GM23338 (cell line): Measurements from ENCODE around the gene PTPRE. TPM values are rescaled to one million over a fixed set of nuclear protein-coding genes. Genes with fewer than 3 reads are reported as not detected.
A peak's percentile ranks its signal among the peaks of the same experiment; 100 is the strongest.

Source experiments
- ATAC-seq: fragments of 200-7000 bp; cut with Tn5 transposase; 3 replicates; pipeline ENCODE4 v1.9.1; 2020
- DNase-seq: peaks from one replicate; pipeline ENCODE4 v3.0.0-alpha.2; 2015; ENCODE audit warnings: low spot score
- H2AFZ ChIP-seq: fragments of 200-600 bp; sonication (generic); 2 replicates; pipeline ENCODE4 v1.8.0; 2016; ENCODE audit warnings: antibody characterized with exemption, mild to moderate bottlenecking, moderate library complexity
- H3F3A ChIP-seq: fragments of 200-600 bp; sonication (generic); replicated peaks from 2 replicates; pipeline ENCODE4 v1.8.0; 2017; ENCODE audit warnings: antibody characterized with exemption, mixed run types, low read depth
- H3K27ac ChIP-seq: fragments of 200-600 bp; sonication (generic); 2 replicates; pipeline ENCODE4 v1.6.1; 2016; ENCODE audit warnings: low read depth
- H3K27me3 ChIP-seq: fragments of 200-600 bp; sonication (generic); 2 replicates; pipeline ENCODE4 v1.8.0; 2016; ENCODE audit warnings: mild to moderate bottlenecking, mixed run types, moderate library complexity; ENCODE audit not compliant: insufficient read depth
- H3K36me3 ChIP-seq: fragments of 200-600 bp; sonication (generic); 2 replicates; pipeline ENCODE4 v1.8.0; 2016; ENCODE audit warnings: mild to moderate bottlenecking; ENCODE audit not compliant: insufficient read depth
- H3K4me1 ChIP-seq: fragments of 200-600 bp; sonication (generic); 2 replicates; pipeline ENCODE4 v1.8.0; 2016; ENCODE audit warnings: mild to moderate bottlenecking, moderate library complexity; ENCODE audit not compliant: insufficient read depth
- H3K4me2 ChIP-seq: fragments of 200-600 bp; sonication (generic); 2 replicates; pipeline ENCODE4 v1.7.1; 2017; ENCODE audit warnings: mixed run types
- H3K4me3 ChIP-seq: fragments of 200-600 bp; sonication (generic); 2 replicates; pipeline ENCODE4 v1.6.1; 2016; ENCODE audit warnings: mixed run types
- H3K79me2 ChIP-seq: fragments of 200-600 bp; sonication (generic); replicated peaks from 2 replicates; pipeline ENCODE4 v1.8.0; 2017; ENCODE audit warnings: mild to moderate bottlenecking; ENCODE audit not compliant: insufficient read depth
- H3K9me2 ChIP-seq: fragments of 200-600 bp; sonication (generic); 2 replicates; pipeline ENCODE4 v1.8.0; 2017; ENCODE audit not compliant: insufficient read depth
- H4K20me1 ChIP-seq: fragments of 200-600 bp; sonication (generic); replicated peaks from 2 replicates; pipeline ENCODE4 v1.8.0; 2017; ENCODE audit warnings: mild to moderate bottlenecking; ENCODE audit not compliant: insufficient read depth
- H3K27ac Mint-ChIP-seq: 2 replicates; pipeline ENCODE4 v1.8.0; 2020; ENCODE audit warnings: inconsistent platforms, mild to moderate bottlenecking, moderate library complexity, mixed read lengths
- H3K27me3 Mint-ChIP-seq: 3 replicates; pipeline ENCODE4 v1.8.0; 2022; ENCODE audit warnings: low read depth, mild to moderate bottlenecking, moderate library complexity, mixed read lengths, inconsistent platforms; ENCODE audit not compliant: insufficient read depth, poor library complexity
- H3K36me3 Mint-ChIP-seq: 3 replicates; pipeline ENCODE4 v1.8.0; 2021; ENCODE audit warnings: low read depth, mild to moderate bottlenecking, inconsistent platforms, moderate library complexity, mixed read lengths
- H3K4me1 Mint-ChIP-seq: 3 replicates; pipeline ENCODE4 v1.8.0; 2020; ENCODE audit warnings: mild to moderate bottlenecking, inconsistent platforms, mixed read lengths
- H3K4me3 Mint-ChIP-seq: 3 replicates; pipeline ENCODE4 v1.8.0; 2021; ENCODE audit warnings: moderate library complexity, mild to moderate bottlenecking, inconsistent platforms, mixed read lengths
- H3K9me3 Mint-ChIP-seq: 3 replicates; pipeline ENCODE4 v1.8.0; 2020; ENCODE audit warnings: moderate library complexity, mild to moderate bottlenecking, inconsistent platforms, mixed read lengths
- CREB1 ChIP-seq: fragments of 250-450 bp; sonication (Bioruptor Pico); IDR thresholded peaks from 2 replicates; pipeline ENCODE4 v1.5.0; 2020; ENCODE audit warnings: low read depth, mild to moderate bottlenecking, moderate library complexity
- CTCF ChIP-seq, 2 experiments: fragments of 200-600 bp in 1 of 2; sonication (generic) in 1 of 2; conservative IDR thresholded peaks; 2 replicates each; pipeline versions ENCODE4 v1.5.1 to v1.6.1; 2016 to 2017; ENCODE audit warnings: antibody characterized with exemption in 2 of 2, low read depth in 2 of 2, mild to moderate bottlenecking in 2 of 2, moderate library complexity in 1 of 2
- ETS1 ChIP-seq: IDR thresholded peaks from 2 replicates; pipeline ENCODE4 v1.6.1; 2016; ENCODE audit warnings: antibody characterized with exemption
- EZH2 ChIP-seq: fragments of 200-600 bp; sonication (generic); IDR thresholded peaks from one replicate; pipeline ENCODE4 v1.8.0; 2017; ENCODE audit warnings: antibody characterized with exemption, mild to moderate bottlenecking, low read depth; ENCODE audit not compliant: unreplicated experiment
- EZH2phosphoT487 ChIP-seq: fragments of 200-600 bp; sonication (generic); IDR thresholded peaks from one replicate; pipeline ENCODE4 v1.8.1; 2018; ENCODE audit warnings: antibody characterized with exemption; ENCODE audit not compliant: unreplicated experiment
- JUNB ChIP-seq: IDR thresholded peaks from one replicate; pipeline ENCODE4 v1.6.1; 2016; ENCODE audit warnings: antibody characterized with exemption; ENCODE audit not compliant: unreplicated experiment
- NANOG ChIP-seq: IDR thresholded peaks from 2 replicates; pipeline ENCODE4 v1.6.1; 2016; ENCODE audit warnings: antibody characterized with exemption, borderline replicate concordance
- POLR2AphosphoS5 ChIP-seq: IDR thresholded peaks from 2 replicates; pipeline ENCODE4 v1.6.1; 2016; ENCODE audit warnings: antibody characterized with exemption, low read depth
- REST ChIP-seq: IDR thresholded peaks from one replicate; pipeline ENCODE4 v1.6.1; 2018; ENCODE audit warnings: antibody characterized with exemption; ENCODE audit not compliant: unreplicated experiment
- STAT1 ChIP-seq: IDR thresholded peaks from one replicate; pipeline ENCODE4 v1.6.1; 2016; ENCODE audit warnings: antibody characterized with exemption; ENCODE audit not compliant: unreplicated experiment
- ZNF114 ChIP-seq: fragments of 250-450 bp; sonication (Bioruptor Pico); IDR thresholded peaks from 2 replicates; pipeline ENCODE4 v1.5.0; 2020; ENCODE audit warnings: mild to moderate bottlenecking, moderate library complexity
- ZNF331 ChIP-seq: fragments of 250-450 bp; sonication (Bioruptor Pico); IDR thresholded peaks from 2 replicates; pipeline ENCODE4 v1.5.0; 2020; ENCODE audit warnings: low read depth, mild to moderate bottlenecking, moderate library complexity
- ZNF462 ChIP-seq: fragments of 250-450 bp; sonication (Bioruptor Pico); IDR thresholded peaks from 2 replicates; pipeline ENCODE4 v1.5.0; 2020; ENCODE audit warnings: mild to moderate bottlenecking, moderate library complexity
- polyA plus RNA-seq: library from polyadenylated mRNA; unstranded; fragments of >200 nt; fragmentation: Nextera tagmentation; extraction: Ambion mirVana; gene quantifications from 2 replicates; pipeline ENCODE4 v1.2.1, GENCODE V29; 2016
- total RNA-seq: library from RNA; depleted of rRNA; stranded (reverse); fragments of >200 nt; shearing (Covaris generic); gene quantifications from 2 replicates; pipeline ENCODE4 v1.2.3, GENCODE V29; 2014

PTPRE gene
- total and polyA plus RNA-seq, 2 experiments from 2014 or later: 0.34 to 0.42 TPM

GRCh38 chr10:128007971-128008370 lies 101.1 kb downstream of the PTPRE start:
- Mint-ChIP-seq H3K4me1 (peaks cover 2% of the 10 kb centered on the region; the same call in 2 of the 3 replicates), H3K36me3 (no peaks in the 10 kb centered on the region), H3K27ac (no peak overlapping the region), H3K27me3 (peaks cover 5% of the 10 kb centered on the region), H3K4me3 (no peak overlapping the region), H3K9me3 (no peaks in the 10 kb centered on the region)
- H3K36me3 ChIP-seq: no peaks in the 10 kb centered on the region
- H3K27ac ChIP-seq: no peak overlapping the region
- H3K4me2 ChIP-seq: no peak overlapping the region
- no peaks in the 10 kb centered on the region for H3K27me3 ChIP-seq
- H3K9me2 ChIP-seq: no peaks in the 10 kb centered on the region
- TF ChIP-seq NANOG: no peak
- no peak for TF ChIP-seq ZNF462
- TF ChIP-seq POLR2AphosphoS5: no peak
- no peak for TF ChIP-seq REST
- no peak for TF ChIP-seq CTCF (conservative IDR thresholded peaks at IDR 0.05; ENCODE audit: low read depth in 2 of 2)
- no peak for TF ChIP-seq ZNF114 (CRISPR knock-in tag)
- TF ChIP-seq EZH2: no peak
- no peak for TF ChIP-seq CREB1 (CRISPR knock-in tag)
- no peak for TF ChIP-seq EZH2phosphoT487
- TF ChIP-seq STAT1: no peak
- TF ChIP-seq ZNF331 (CRISPR knock-in tag): no peak
- no peak for TF ChIP-seq ETS1
- TF ChIP-seq JUNB: no peak
- H3K4me1 ChIP-seq: no peaks in the 10 kb centered on the region
- DNase-seq (peak; percentile 16), ATAC-seq (no peak; the same call in 2 of the 3 replicates)
- H3K79me2 ChIP-seq: no peaks in the 10 kb centered on the region
- H3F3A ChIP-seq: no peaks in the 10 kb centered on the region
- H4K20me1 ChIP-seq: no peaks in the 10 kb centered on the region
- no peak overlapping the region for H3K4me3 ChIP-seq
- no peak overlapping the region for H2AFZ ChIP-seq
